Tibial nerve (tissue), 3 donors: ENCODE measurements around the gene ANKRD44.

Source experiments
- CTCF ChIP-seq, 5 experiments: fragments of 200-600 bp in 3 of 5; fragments of 450-650 bp in 2 of 5; sonication (generic) in 3 of 5; IDR thresholded peaks; one replicate each; pipeline ENCODE4 v1.5.1; 2016 to 2019; ENCODE audit warnings: antibody characterized with exemption in 5 of 5, mild to moderate bottlenecking in 3 of 5, moderate library complexity in 2 of 5
- POLR2A ChIP-seq, 2 donors: fragments of 450-650 bp; IDR thresholded peaks; one replicate each; pipeline ENCODE4 v1.6.1; 2017; ENCODE audit warnings: antibody characterized with exemption in 2 of 2, mild to moderate bottlenecking in 2 of 2, moderate library complexity in 2 of 2

GRCh38 chr2:197353393-197354168, 43.0 kb upstream of the ANKRD44 start:
- TF ChIP-seq CTCF (IDR thresholded peaks at IDR 0.05) (no peak), POLR2A (IDR thresholded peaks at IDR 0.05) (no peak)
